H7 (cell line): ENCODE measurements around the gene INPP4B. TPM values are rescaled to one million over a fixed set of nuclear protein-coding genes. Genes with fewer than 3 reads are reported as not detected.
"Not testable (repeated sequence)": the region's sequence is repeated elsewhere in the genome, so short reads cannot be mapped to it uniquely, and the experiment has no call there.

ENCODE experiments used
- DNase-seq: peaks from one replicate; pipeline ENCODE4 v3.0.0; 2012
- H3K27me3 ChIP-seq: 2 replicates; pipeline ENCODE4 v1.6.0; 2011; ENCODE audit warnings: mild to moderate bottlenecking, low read length; ENCODE audit not compliant: control insufficient read depth, insufficient read depth
- H3K36me3 ChIP-seq: replicated peaks from 2 replicates; pipeline ENCODE4 v1.5.1; 2011; ENCODE audit warnings: low read length; ENCODE audit not compliant: control insufficient read depth, insufficient read depth
- H3K4me3 ChIP-seq: 2 replicates; pipeline ENCODE4 v1.5.1; 2011; ENCODE audit warnings: low read depth, mild to moderate bottlenecking, control low read depth, low read length, moderate library complexity; ENCODE audit not compliant: insufficient read depth
- total RNA-seq: library from RNA; depleted of rRNA; stranded (reverse); fragments of >200 nt; shearing (Covaris generic); gene quantifications from 2 replicates; pipeline ENCODE4 v1.2.3, GENCODE V29; 2014

The INPP4B gene
- total RNA-seq, 1 experiment from 2014 or later, result 2.2 TPM

DNA sequence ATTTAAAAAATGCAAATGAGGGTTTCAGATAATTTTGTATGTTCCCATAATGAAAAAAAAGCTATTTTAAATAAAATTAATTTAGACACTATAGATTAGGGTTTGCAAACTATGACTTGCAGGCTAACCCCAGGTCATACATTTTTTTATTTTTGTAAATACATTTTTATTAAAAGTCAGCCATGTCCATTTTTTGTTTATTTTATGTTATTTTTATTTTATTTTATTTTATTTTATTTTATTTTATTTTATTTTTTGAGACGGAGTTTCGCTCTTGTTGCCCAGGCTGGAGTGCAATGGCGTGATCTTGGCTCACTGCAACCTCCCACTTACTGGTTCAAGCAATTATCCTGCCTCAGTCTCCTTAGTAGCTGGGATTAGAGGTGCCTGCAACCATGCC lies 749.1 kb downstream of the INPP4B start:
- DNase-seq, result no peak
- Histone ChIP-seq H3K4me3 (no peak overlapping the region), H3K36me3 (no peaks in the 10 kb centered on the region), H3K27me3 (no peaks in the 10 kb centered on the region)

DNA sequence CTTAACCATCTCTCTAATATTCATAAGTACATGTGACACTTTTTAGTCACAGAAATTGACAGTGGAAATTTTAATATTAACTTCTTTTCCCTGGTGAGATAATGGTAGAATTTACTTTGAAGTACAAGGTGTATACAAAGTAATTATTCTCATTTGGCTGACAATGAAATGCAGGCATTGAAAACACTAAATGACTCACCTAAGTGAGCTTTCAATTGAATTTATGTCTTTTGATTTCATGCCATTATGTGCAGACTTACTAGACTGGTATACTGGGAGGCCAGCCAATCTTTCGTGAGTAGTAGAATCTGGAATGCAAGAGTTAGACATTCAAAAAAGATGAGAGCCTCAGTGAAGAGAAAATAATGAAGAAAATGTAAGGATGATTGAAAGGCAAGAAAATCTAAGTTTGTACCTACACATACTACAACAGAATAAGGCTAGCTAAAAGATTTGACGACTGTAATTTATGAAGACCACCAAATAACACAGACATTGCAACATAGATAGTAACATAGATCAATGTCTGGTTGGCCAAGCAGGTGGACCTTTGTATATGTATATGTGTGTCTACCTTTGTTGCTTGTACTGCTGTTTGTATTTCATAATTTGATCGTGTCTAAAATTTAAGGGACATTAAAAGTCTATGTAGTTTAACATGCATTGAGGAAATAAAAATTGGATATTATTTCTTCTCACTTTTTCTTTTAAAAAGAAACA lies 750.1 kb downstream of the INPP4B start:
- H3K4me3 ChIP-seq, result no peak overlapping the region
- DNase-seq, result no peak
- no peaks in the 10 kb centered on the region for H3K36me3 ChIP-seq
- no peaks in the 10 kb centered on the region for H3K27me3 ChIP-seq

GRCh38 chr4:142092941-142093340 lies 753.2 kb downstream of the INPP4B start:
- no peak for DNase-seq
- no peaks in the 10 kb centered on the region for H3K36me3 ChIP-seq
- H3K27me3 ChIP-seq, result no peaks in the 10 kb centered on the region
- H3K4me3 ChIP-seq, result no peak overlapping the region

DNA sequence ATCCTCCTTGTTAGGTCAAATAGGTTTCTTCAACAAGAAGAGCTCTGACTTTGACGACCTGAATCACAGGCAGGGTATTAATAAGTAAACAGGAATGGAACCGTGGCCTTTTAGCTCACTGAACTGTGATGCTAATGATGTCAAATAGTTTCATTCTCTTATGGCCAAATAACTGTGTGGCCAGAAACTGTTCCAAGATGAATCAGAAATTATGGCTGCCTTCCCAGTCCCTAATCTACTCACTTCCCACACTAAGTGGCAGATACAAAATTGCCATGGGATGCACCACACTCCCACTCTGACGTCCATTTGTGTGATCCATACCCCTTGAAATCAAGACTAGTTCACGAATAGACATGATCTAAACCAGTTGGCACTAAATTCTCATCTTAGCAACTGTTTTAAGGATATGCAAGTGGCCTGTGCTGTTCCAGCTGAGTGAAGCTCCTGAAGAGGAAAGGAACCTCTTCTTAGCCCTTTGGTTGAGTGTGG lies 754.4 kb downstream of the INPP4B start:
- Histone ChIP-seq H3K4me3 (no peak overlapping the region), H3K27me3 (no peaks in the 10 kb centered on the region), H3K36me3 (no peaks in the 10 kb centered on the region)
- no peak for DNase-seq

DNA sequence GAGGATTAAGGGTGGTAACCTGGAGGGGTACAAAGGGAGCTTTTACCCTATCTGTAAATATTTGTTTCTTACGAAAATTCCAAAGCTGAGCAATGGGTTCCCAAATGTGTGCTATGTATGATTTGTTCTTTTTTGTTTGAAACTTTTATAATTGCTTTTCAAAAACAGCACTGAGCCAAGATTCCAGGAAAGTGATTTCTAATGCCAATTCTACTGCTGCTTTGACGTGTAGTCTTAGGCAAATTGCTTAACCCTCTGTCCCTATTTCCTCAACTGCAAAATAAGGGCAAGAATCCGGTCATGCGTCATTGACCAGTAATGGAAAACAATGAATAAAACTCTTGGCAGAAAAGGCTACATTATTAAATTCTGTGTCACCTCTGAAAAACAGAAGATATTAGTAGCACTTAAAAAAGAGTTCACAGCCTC lies 755.0 kb downstream of the INPP4B start:
- Histone ChIP-seq H3K4me3 (no peak overlapping the region), H3K36me3 (no peaks in the 10 kb centered on the region), H3K27me3 (no peaks in the 10 kb centered on the region)
- DNase-seq, result no peak

- H3K36me3 ChIP-seq, result no peaks in the 10 kb centered on the region
- H3K27me3 ChIP-seq, result no peaks in the 10 kb centered on the region
- no peak for DNase-seq
- no peak overlapping the region for H3K4me3 ChIP-seq
Observed at GRCh38 chr4:142088906-142089305, 757.2 kb downstream of the INPP4B start.

DNA sequence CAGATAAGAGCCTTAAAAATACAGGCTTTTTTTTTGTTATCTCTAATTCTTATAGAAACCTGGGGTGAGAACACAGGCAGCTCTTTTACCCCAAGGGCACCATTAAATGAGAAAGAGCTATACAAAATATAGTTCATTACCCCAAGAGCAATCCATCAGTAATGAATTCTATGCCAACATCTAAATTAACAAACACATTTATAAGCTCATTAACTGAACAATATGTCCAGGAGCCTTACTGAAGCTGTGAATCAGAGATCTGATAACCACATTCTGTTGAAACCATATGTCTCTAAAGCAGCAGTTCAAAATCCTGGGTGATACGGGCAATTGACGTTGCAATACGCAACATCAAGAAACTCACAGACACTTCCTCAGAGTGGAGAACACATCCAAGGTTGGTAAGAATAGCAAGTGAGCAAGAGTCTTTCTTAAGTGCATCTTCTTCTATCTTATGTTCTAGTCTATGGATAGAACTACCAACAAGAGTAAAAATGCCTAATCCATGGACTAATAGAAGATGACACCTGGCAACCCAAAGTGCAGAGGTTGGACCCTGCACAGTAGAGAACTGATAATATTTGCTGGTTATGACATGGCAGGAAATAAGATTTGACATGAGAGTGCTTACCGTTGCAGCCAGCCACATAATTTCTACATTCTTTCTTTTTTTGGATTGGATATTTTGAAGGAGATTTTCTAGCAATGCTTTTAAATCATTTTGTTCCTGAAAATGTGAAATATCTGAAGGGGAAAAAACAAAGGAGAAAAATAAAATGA lies 760.4 kb downstream of the INPP4B start:
- H3K4me3 ChIP-seq, result no peak overlapping the region
- DNase-seq, result no peak

DNA sequence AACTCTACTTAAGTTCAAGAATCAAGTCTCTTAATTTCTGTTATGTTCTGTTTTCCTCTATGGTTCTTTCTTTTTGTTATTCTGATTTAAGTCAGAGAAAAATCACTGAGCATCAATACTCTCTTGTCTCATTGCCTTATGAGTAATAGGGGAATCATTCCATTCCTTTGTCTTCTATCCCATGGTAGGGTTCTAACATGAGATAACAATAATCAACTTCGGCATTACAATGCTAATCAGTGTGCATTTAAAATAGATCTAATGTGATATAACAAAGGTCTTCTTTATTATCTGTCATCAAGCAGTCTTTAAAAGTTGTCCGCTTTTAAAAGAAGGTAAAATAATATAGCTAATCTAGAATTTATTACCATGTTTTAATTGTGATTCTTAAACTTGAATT lies 762.8 kb downstream of the INPP4B start:
- no peaks in the 10 kb centered on the region for H3K27me3 ChIP-seq
- no peak overlapping the region for H3K4me3 ChIP-seq
- no peaks in the 10 kb centered on the region for H3K36me3 ChIP-seq
- no peak for DNase-seq

More for the DNA sequence above, 760.4 kb downstream of the INPP4B start:
- H3K36me3 ChIP-seq, result no peaks in the 10 kb centered on the region
- no peaks in the 10 kb centered on the region for H3K27me3 ChIP-seq

DNA sequence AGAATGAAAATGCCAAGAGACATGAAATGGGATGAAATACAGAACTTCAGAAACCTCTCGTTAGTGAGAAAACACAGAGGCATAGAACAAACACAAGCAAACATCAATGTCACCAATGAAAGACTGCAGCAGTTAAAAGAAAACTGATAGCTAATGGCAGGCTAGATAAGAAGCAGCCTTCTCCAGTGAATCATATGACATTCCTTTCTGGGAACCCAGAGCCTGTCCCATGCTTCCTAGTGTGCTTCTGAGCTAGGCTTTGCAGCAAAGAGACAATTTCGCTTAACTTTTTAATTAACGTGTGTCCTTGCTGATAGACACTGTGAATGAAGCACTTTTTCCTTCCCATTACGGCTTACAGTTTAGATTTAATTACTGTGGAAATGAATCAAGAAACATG lies 765.1 kb downstream of the INPP4B start:
- Histone ChIP-seq H3K4me3 (no peak overlapping the region), H3K27me3 (no peaks in the 10 kb centered on the region), H3K36me3 (no peaks in the 10 kb centered on the region)
- no peak for DNase-seq

GRCh38 chr4:142079959-142080358 lies 766.1 kb downstream of the INPP4B start:
- Histone ChIP-seq H3K27me3 (no peaks in the 10 kb centered on the region), H3K36me3 (no peaks in the 10 kb centered on the region), H3K4me3 (no peak overlapping the region)
- no peak for DNase-seq

DNA sequence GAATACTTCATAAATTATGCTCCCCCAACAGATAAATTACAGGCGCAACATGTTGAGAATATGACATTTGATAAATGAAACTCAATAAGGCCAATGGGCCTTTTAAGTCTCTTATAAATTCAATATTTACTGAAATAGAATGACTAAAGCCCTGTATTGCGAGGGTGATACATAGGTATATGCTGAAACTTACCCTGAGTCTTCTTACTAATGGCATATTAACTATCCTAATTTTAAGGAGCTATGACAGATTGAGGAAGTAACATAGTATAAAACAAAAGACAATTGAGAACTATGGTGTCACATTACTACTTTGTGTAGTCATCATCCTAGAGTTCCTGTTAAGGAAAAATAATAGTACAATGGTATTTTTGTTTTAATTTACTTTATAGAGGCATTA lies 769.1 kb downstream of the INPP4B start:
- no peak for DNase-seq
- Histone ChIP-seq H3K36me3 (no peaks in the 10 kb centered on the region), H3K4me3 (no peak overlapping the region), H3K27me3 (no peaks in the 10 kb centered on the region)

- not testable (repeated sequence) for H3K27me3 ChIP-seq, H3K36me3 ChIP-seq, H3K4me3 ChIP-seq, DNase-seq
Observed at GRCh38 chr4:142068304-142068703, 777.8 kb downstream of the INPP4B start.

- H3K36me3 ChIP-seq, H3K4me3 ChIP-seq, H3K27me3 ChIP-seq, DNase-seq: not testable (repeated sequence)
Observed at GRCh38 chr4:142066562-142066961, 779.5 kb downstream of the INPP4B start.

GRCh38 chr4:142065086-142065647 lies 780.9 kb downstream of the INPP4B start:
- Histone ChIP-seq H3K27me3 (no peaks in the 10 kb centered on the region), H3K36me3 (no peaks in the 10 kb centered on the region), H3K4me3 (no peak overlapping the region)
- no peak for DNase-seq

- no peak for DNase-seq
- Histone ChIP-seq H3K27me3 (no peaks in the 10 kb centered on the region), H3K36me3 (no peaks in the 10 kb centered on the region), H3K4me3 (no peak overlapping the region)
Observed at GRCh38 chr4:142064181-142064580, 781.9 kb downstream of the INPP4B start.
